ENCODE results near the gene TIMM10B.

DNA sequence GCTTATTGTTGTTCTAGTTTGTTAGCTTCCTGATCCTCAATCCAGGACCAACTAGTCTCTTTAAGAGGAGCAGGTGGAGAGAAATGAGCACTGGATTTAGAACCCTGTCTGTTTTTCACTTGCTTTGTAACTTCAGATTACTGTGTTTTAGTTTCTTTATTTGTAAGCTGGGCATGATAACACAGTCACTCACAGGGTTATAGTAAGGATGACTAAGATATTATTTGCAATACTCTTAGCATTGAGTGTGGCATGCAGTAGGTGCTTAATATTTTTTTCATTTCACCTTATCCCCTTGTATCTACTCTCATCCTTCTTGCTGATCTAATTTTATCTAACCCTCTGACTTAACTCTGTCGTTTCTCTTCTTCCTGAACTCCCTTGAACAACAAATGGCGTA is 49.5 kb downstream of the TIMM10B start:
- TF ChIP-seq, protein P1, sequence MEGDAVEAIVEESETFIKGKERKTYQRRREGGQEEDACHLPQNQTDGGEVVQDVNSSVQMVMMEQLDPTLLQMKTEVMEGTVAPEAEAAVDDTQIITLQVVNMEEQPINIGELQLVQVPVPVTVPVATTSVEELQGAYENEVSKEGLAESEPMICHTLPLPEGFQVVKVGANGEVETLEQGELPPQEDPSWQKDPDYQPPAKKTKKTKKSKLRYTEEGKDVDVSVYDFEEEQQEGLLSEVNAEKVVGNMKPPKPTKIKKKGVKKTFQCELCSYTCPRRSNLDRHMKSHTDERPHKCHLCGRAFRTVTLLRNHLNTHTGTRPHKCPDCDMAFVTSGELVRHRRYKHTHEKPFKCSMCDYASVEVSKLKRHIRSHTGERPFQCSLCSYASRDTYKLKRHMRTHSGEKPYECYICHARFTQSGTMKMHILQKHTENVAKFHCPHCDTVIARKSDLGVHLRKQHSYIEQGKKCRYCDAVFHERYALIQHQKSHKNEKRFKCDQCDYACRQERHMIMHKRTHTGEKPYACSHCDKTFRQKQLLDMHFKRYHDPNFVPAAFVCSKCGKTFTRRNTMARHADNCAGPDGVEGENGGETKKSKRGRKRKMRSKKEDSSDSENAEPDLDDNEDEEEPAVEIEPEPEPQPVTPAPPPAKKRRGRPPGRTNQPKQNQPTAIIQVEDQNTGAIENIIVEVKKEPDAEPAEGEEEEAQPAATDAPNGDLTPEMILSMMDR (IDR thresholded peaks at IDR 0.05; ENCODE audit: poor library complexity): no peak
- TF ChIP-seq EZH2 (IDR thresholded peaks at IDR 0.05; ENCODE audit: borderline replicate concordance): no peak
- no peak for TF ChIP-seq EZH2phosphoT487 (IDR thresholded peaks at IDR 0.05; ENCODE audit: low read depth, severe bottlenecking, unreplicated experiment)

Data from hepatocyte (in vitro differentiated cells).